ENCODE measurements around the gene RNF144A. TPM values are rescaled to one million over a fixed set of nuclear protein-coding genes. Genes with fewer than 3 reads are reported as not detected.

RNF144A gene
- polyA plus RNA-seq, 1 of the 3 experiments (the other 2 are of a cell fraction): 15.6 TPM

GRCh38 chr2:6982449-6982848 is 65.2 kb downstream of the RNF144A start:
- Histone ChIP-seq H2AFZ (ENCODE audit: low read depth) (no peak overlapping the region), H3F3A (replicated peaks; ENCODE audit: insufficient read depth) (no peaks in the 10 kb centered on the region), H3K27me3 (ENCODE audit: insufficient read depth) (no peaks in the 10 kb centered on the region), H3K36me3 (replicated peaks in 1 of 2; ENCODE audit: control insufficient read depth in 1 of 2, insufficient read depth in 2 of 2, low read length in 1 of 2) (peaks cover 4 to 5% of the 10 kb centered on the region in 2 experiments), H3K9ac (no peak overlapping the region), H4K20me1 (ENCODE audit: insufficient read depth) (no peaks in the 10 kb centered on the region), H3K4me2 (no peak overlapping the region), H3K79me2 (ENCODE audit: insufficient read depth) (peaks cover 4% of the 10 kb centered on the region; the same call in 1 of the 2 replicates), H3K9me2 (no peaks in the 10 kb centered on the region), H3K4me1 (ENCODE audit: control insufficient read depth in 1 of 2, insufficient read depth in 2 of 2, low read depth in 1 of 2, low read length in 1 of 2) (peaks cover 0 to 34% of the 10 kb centered on the region in 2 experiments; a peak in 1 of 4 replicates), H3K4me3 (ENCODE audit: low read depth in 2 of 2, low read length in 1 of 2) (no peak overlapping the region), H3K9me3 (no peaks in the 10 kb centered on the region), H3K27ac (ENCODE audit: low read depth in 2 of 2, low read length in 1 of 2) (no peak overlapping the region; a peak in 1 of 4 replicates)
- ChIA-PET POLR2A (no interaction called here), CTCF (interaction anchor here (0.6 to 1.4 kb wide), 5 partner anchors 13 to 63 kb away, joined by 3 to 7 read pairs (median 3); no protein-coding TSS in a partner anchor)
- TF ChIP-seq RAD21 (IDR thresholded peaks at IDR 0.05; ENCODE audit: low read length): no peak
- TF ChIP-seq, protein P1, sequence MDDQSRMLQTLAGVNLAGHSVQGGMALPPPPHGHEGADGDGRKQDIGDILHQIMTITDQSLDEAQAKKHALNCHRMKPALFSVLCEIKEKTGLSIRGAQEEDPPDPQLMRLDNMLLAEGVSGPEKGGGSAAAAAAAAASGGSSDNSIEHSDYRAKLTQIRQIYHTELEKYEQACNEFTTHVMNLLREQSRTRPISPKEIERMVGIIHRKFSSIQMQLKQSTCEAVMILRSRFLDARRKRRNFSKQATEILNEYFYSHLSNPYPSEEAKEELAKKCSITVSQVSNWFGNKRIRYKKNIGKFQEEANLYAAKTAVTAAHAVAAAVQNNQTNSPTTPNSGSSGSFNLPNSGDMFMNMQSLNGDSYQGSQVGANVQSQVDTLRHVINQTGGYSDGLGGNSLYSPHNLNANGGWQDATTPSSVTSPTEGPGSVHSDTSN (IDR thresholded peaks at IDR 0.05): no peak
- TF ChIP-seq FOXJ3 (CRISPR knock-in tag; IDR thresholded peaks at IDR 0.05): no peak
- TF ChIP-seq YY1 (IDR thresholded peaks at IDR 0.05; ENCODE audit: low read depth): no peak
- no peak for TF ChIP-seq RXRA (IDR thresholded peaks at IDR 0.05; ENCODE audit: borderline replicate concordance, low read depth)
- TF ChIP-seq, protein P2, sequence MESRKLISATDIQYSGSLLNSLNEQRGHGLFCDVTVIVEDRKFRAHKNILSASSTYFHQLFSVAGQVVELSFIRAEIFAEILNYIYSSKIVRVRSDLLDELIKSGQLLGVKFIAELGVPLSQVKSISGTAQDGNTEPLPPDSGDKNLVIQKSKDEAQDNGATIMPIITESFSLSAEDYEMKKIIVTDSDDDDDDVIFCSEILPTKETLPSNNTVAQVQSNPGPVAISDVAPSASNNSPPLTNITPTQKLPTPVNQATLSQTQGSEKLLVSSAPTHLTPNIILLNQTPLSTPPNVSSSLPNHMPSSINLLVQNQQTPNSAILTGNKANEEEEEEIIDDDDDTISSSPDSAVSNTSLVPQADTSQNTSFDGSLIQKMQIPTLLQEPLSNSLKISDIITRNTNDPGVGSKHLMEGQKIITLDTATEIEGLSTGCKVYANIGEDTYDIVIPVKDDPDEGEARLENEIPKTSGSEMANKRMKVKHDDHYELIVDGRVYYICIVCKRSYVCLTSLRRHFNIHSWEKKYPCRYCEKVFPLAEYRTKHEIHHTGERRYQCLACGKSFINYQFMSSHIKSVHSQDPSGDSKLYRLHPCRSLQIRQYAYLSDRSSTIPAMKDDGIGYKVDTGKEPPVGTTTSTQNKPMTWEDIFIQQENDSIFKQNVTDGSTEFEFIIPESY (IDR thresholded peaks at IDR 0.05; ENCODE audit: borderline replicate concordance, low read depth): no peak
- no peak for TF ChIP-seq CTCF (IDR thresholded peaks at IDR 0.05)
- no peak for TF ChIP-seq GABPA (IDR thresholded peaks at IDR 0.05; ENCODE audit: low read depth)
- TF ChIP-seq MEF2A (IDR thresholded peaks at IDR 0.05; ENCODE audit: borderline replicate concordance, low read depth): no peak
- TF ChIP-seq JUND (IDR thresholded peaks at IDR 0.05): no peak
- TF ChIP-seq EP300 (IDR thresholded peaks at IDR 0.05; ENCODE audit: borderline replicate concordance in 1 of 2, low read depth in 1 of 2, low read length in 1 of 2): no peak
- no peak for TF ChIP-seq POLR2AphosphoS5 (IDR thresholded peaks at IDR 0.05; ENCODE audit: low read depth, low read length)
- no peak for TF ChIP-seq USF2 (IDR thresholded peaks at IDR 0.05; ENCODE audit: borderline replicate concordance, low read depth, low read length)
- TF ChIP-seq EZH2phosphoT487 (IDR thresholded peaks at IDR 0.05; ENCODE audit: borderline replicate concordance, low read depth): no peak
- WGBS (ENCODE audit: low lambda C conversion rate): 84% methylated on average over 5 of the region's 5 CpGs
- no peak for DNase-seq
